B cell (primary cell): ENCODE results near the gene ZSCAN12. TPM values are rescaled to one million over a fixed set of nuclear protein-coding genes. Genes with fewer than 3 reads are reported as not detected.
A peak's percentile ranks its signal among the peaks of the same experiment; 100 is the strongest.

Experiments
- ATAC-seq: fragments of 200-7000 bp; cut with Tn5 transposase; one replicate; pipeline ENCODE4 v1.10.0; 2021; ENCODE audit warnings: low read depth, mild to moderate bottlenecking, moderate number of reproducible peaks, moderate library complexity
- CTCF ChIA-PET: fragments of 350-600 bp; sonication (Branson Sonifier 250); formaldehyde crosslinking; loops from one replicate; lab custom pipeline; 2021; ENCODE audit warnings: antibody characterized with exemption, inconsistent platforms; lab: Charles Lee
- POLR2A ChIA-PET: fragments of 350-600 bp; sonication (Branson Sonifier 250); formaldehyde crosslinking; loops from one replicate; lab custom pipeline; 2021; ENCODE audit warnings: antibody characterized with exemption; lab: Charles Lee
- DNase-seq: peaks from one replicate; pipeline ENCODE4 v3.0.0; 2013
- H2AFZ ChIP-seq: 2 replicates; pipeline ENCODE4 v1.6.1; 2012; ENCODE audit warnings: mild to moderate bottlenecking, low read depth, low read length; ENCODE audit not compliant: insufficient read depth, poor library complexity, severe bottlenecking
- H3K27ac ChIP-seq, 2 donors: 1 replicate in 1 of 2; 2 replicates in 1 of 2; pipeline ENCODE4 v1.5.1; 2012 to 2013; ENCODE audit warnings: low read length in 2 of 2, mild to moderate bottlenecking in 2 of 2, moderate library complexity in 1 of 2
- H3K27me3 ChIP-seq, 4 experiments: fragments of 200-600 bp in 1 of 4; sonication (generic) in 1 of 4; replicated peaks in 1 of 4; 1 replicate in 2 of 4; 2 replicates in 2 of 4; pipeline versions ENCODE4 v1.6.1 to v1.7.0; 2013 to 2016; ENCODE audit warnings: low read length in 3 of 4, mild to moderate bottlenecking in 2 of 4, mixed read lengths in 1 of 4, moderate library complexity in 1 of 4; ENCODE audit not compliant: insufficient read depth in 4 of 4, control insufficient read depth in 3 of 4; ENCODE audit errors: control extremely low read depth in 1 of 4
- H3K36me3 ChIP-seq, 2 experiments: replicated peaks in 1 of 2; 1 replicate in 1 of 2; 2 replicates in 1 of 2; pipeline versions ENCODE4 v1.6.1 to v1.7.1; 2013; ENCODE audit warnings: low read length in 1 of 2; ENCODE audit not compliant: insufficient read depth in 2 of 2, control insufficient read depth in 1 of 2; ENCODE audit errors: control extremely low read depth in 1 of 2, extremely low read depth in 1 of 2
- H3K4me1 ChIP-seq, 2 donors: fragments of 200-600 bp in 1 of 2; sonication (generic) in 1 of 2; 1 replicate in 1 of 2; 2 replicates in 1 of 2; pipeline versions ENCODE4 v1.5.1 to v1.6.1; 2013 to 2017; ENCODE audit warnings: low read length in 2 of 2; ENCODE audit not compliant: control insufficient read depth in 2 of 2, insufficient read depth in 2 of 2
- H3K4me2 ChIP-seq: replicated peaks from 2 replicates; pipeline ENCODE3; 2012; ENCODE audit warnings: mild to moderate bottlenecking, low read depth, low read length; ENCODE audit not compliant: poor library complexity, severe bottlenecking
- H3K4me3 ChIP-seq, 5 experiments: fragments of 200-600 bp in 1 of 5; sonication (generic) in 1 of 5; 1 replicate in 3 of 5; 2 replicates in 2 of 5; pipeline versions ENCODE4 v1.5.1 to v1.7.0; 2011 to 2016; ENCODE audit warnings: low read length in 4 of 5, mild to moderate bottlenecking in 4 of 5, low read depth in 2 of 5, control low read depth in 1 of 5, moderate library complexity in 1 of 5; ENCODE audit not compliant: insufficient read depth in 1 of 5; ENCODE audit errors: control extremely low read depth in 1 of 5, extremely low read depth in 1 of 5
- H3K79me2 ChIP-seq: fragments of 200-600 bp; sonication (generic); one replicate; pipeline ENCODE4 v1.6.0; 2016; ENCODE audit warnings: low read length; ENCODE audit not compliant: control insufficient read depth, insufficient read depth
- H3K9ac ChIP-seq: fragments of 200-600 bp; sonication (generic); 2 replicates; pipeline ENCODE4 v1.6.1; 2017; ENCODE audit warnings: mild to moderate bottlenecking, low read length, moderate library complexity
- H3K9me3 ChIP-seq, 3 donors: one replicate each; pipeline versions ENCODE4 v1.6.1 to v1.7.1; 2013; ENCODE audit warnings: low read length in 2 of 3; ENCODE audit not compliant: control insufficient read depth in 2 of 3, insufficient read depth in 1 of 3; ENCODE audit errors: control extremely low read depth in 1 of 3
- H4K20me1 ChIP-seq: 2 replicates; pipeline ENCODE4 v1.6.0; 2012; ENCODE audit warnings: mild to moderate bottlenecking, low read length; ENCODE audit not compliant: insufficient read depth, control insufficient read depth, poor library complexity, severe bottlenecking
- H3K27ac Mint-ChIP-seq: one replicate; pipeline ENCODE4 v1.8.0; 2021; ENCODE audit warnings: mixed read lengths
- H3K27me3 Mint-ChIP-seq: one replicate; pipeline ENCODE4 v1.8.0; 2021; ENCODE audit warnings: mixed read lengths
- H3K4me1 Mint-ChIP-seq: one replicate; pipeline ENCODE4 v1.8.0; 2021; ENCODE audit warnings: mixed read lengths
- H3K4me3 Mint-ChIP-seq: one replicate; pipeline ENCODE4 v1.8.0; 2021; ENCODE audit warnings: mixed read lengths
- H3K9me3 Mint-ChIP-seq: one replicate; pipeline ENCODE4 v1.8.0; 2022; ENCODE audit warnings: mixed read lengths; ENCODE audit not compliant: insufficient read depth
- CTCF ChIP-seq: fragments of 200-600 bp; IDR thresholded peaks from one replicate; pipeline ENCODE4 v1.8.0; 2022; ENCODE audit warnings: antibody characterized with exemption, mild to moderate bottlenecking
- EZH2 ChIP-seq: IDR thresholded peaks from 2 replicates; pipeline ENCODE4 v1.6.1; 2012; ENCODE audit warnings: borderline replicate concordance, low read depth, mild to moderate bottlenecking, moderate library complexity, low read length; ENCODE audit not compliant: insufficient read depth, poor library complexity, severe bottlenecking
- WGBS: methylation state at CpG from one replicate; pipeline ENCODE4 v1.1.5; 2013; ENCODE audit warnings: missing lambda C conversion rate; ENCODE audit not compliant: insufficient coverage; 5-methylcytosine and 5-hydroxymethylcytosine counted together
- intact Hi-C: fragments of 100-400 bp; cut with micrococcal nuclease; formaldehyde crosslinking; loops from one replicate; pipeline ENCODE4 v1.10.0; 2022
- polyA plus RNA-seq: library from polyadenylated mRNA; depleted of rRNA; stranded (reverse); fragments of >200 nt; gene quantifications from 2 replicates; pipeline ENCODE4 v1.2.3, GENCODE V29; 2012
- total RNA-seq, 2 donors: library from RNA; stranded (reverse); fragments of 120-200 nt in 1 of 2; gene quantifications; 1 replicate in 1 of 2; 2 replicates in 1 of 2; pipeline versions ENCODE4 v1.2.3 to v1.2.4, GENCODE V29; 2013 to 2022

Gene ZSCAN12
- total and polyA plus RNA-seq, 2 donors (not counting 1 experiment from before 2014, with no cell fraction given) = 3.5 to 14.8 TPM

GRCh38 chr6:28351493-28351925, 48.0 kb downstream of the ZSCAN12 start:
- Histone ChIP-seq H3K9ac (no peak overlapping the region), H3K9me3 (peaks cover 0 to 6% (median 0%) of the 10 kb centered on the region in 3 donors), H2AFZ (no peak overlapping the region), H4K20me1 (peaks cover 10% of the 10 kb centered on the region), H3K27ac (no peak overlapping the region), H3K4me3 (no peak overlapping the region), H3K4me1 (peaks cover 11 to 23% of the 10 kb centered on the region in 2 donors), H3K36me3 (no peaks in the 10 kb centered on the region), H3K4me2 (no peak overlapping the region), H3K27me3 (peaks cover 0 to 3% (median 0%) of the 10 kb centered on the region in 4 experiments), H3K79me2 (peaks cover 69% of the 10 kb centered on the region)
- Mint-ChIP-seq H3K4me3 (peak overlapping the region; percentile 32), H3K27ac (peak overlapping the region; percentile 11), H3K27me3 (peaks cover 3% of the 10 kb centered on the region), H3K4me1 (peaks cover 34% of the 10 kb centered on the region), H3K9me3 (no peaks in the 10 kb centered on the region)
- no peak for TF ChIP-seq CTCF
- TF ChIP-seq EZH2 = no peak
- intact Hi-C loops = no loop called here
- no peak for DNase-seq
- no peak for ATAC-seq
- no CpG with 5 or more reads among the region's 2 CpGs for WGBS
- ChIA-PET POLR2A (interaction anchor here (0.5 kb wide), 1 partner anchor 1281 kb away, joined by 5 read pairs; the partner anchor contains the start of gene GABBR1), CTCF (no interaction called here)

GRCh38 chr6:28351087-28351486, 48.5 kb downstream of the ZSCAN12 start:
- POLR2A ChIA-PET = interaction anchor here (0.5 kb wide), 1 partner anchor 1282 kb away, joined by 5 read pairs; the partner anchor contains the start of gene GABBR1
- peaks cover 0 to 3% (median 0%) of the 10 kb centered on the region in 4 experiments for H3K27me3 ChIP-seq
- ATAC-seq (no peak), DNase-seq (no peak)
- peaks cover 30% of the 10 kb centered on the region for H3K4me1 Mint-ChIP-seq
- peaks cover 0 to 6% (median 0%) of the 10 kb centered on the region in 3 donors for H3K9me3 ChIP-seq
- no peak overlapping the region for H2AFZ ChIP-seq
- no peak overlapping the region for H3K27ac Mint-ChIP-seq
- H3K9me3 Mint-ChIP-seq = no peaks in the 10 kb centered on the region
- intact Hi-C loops = no loop called here
- no peak overlapping the region for H3K4me2 ChIP-seq
- CTCF ChIA-PET = interaction anchor here (1.1 to 1.3 kb wide), 2 partner anchors 30 to 84 kb away, joined by 3 to 7 read pairs; partner anchors contain the start of gene ZSCAN26
- peaks cover 65% of the 10 kb centered on the region for H3K79me2 ChIP-seq
- H3K4me3 ChIP-seq = no peak overlapping the region
- WGBS = no CpG with 5 or more reads among the region's 2 CpGs
- no peak for TF ChIP-seq EZH2
- TF ChIP-seq CTCF = no peak
- H3K36me3 ChIP-seq = no peaks in the 10 kb centered on the region
- H3K27me3 Mint-ChIP-seq = peaks cover 3% of the 10 kb centered on the region
- peak overlapping the region; percentile 92 for H3K4me3 Mint-ChIP-seq
- H3K9ac ChIP-seq = no peak overlapping the region
- H3K4me1 ChIP-seq = peaks cover 11 to 19% of the 10 kb centered on the region in 2 donors
- H4K20me1 ChIP-seq = peaks cover 7% of the 10 kb centered on the region
- H3K27ac ChIP-seq = no peak overlapping the region
